ENCODE measurements around the gene VGLL3.

VGLL3 gene

DNA sequence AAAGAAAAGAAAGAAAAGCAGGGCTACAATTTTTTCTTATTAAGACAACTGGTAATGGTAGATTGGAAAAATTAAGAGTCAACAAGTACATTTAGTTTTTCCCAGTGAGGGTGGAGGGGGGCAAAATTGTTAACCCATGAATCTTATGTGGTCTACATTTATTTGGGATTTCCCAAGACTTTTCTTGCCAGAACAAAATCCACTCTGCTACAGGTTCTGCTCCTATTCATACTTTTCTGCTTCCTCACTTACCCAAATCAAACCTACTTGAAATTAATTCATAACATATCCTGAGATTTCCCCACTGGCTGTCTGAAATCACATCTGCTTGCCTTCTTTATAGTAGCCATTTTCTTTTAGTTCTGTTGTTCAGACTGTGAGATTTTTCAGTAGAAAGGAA, 41.1 kb downstream of the VGLL3 start:
- peak; percentile 89 for DNase-seq

DNA sequence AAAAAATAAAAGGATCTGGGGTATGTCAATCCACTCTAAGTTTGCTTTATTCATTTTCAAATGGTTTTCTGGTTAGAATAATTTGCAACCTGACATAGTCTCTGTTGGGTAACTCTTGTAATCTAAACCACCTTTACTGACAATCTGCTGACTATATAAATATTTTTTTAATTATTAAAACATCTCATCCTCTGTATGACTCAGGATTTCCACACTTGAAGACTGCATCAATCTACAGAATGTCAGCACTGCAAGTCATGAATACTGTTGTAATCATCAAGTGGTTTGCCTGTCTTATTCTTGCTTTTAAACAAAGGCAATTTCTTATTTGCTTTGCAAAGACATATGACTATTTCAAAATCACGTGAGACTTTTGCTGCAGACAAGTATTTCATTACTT, 42.1 kb downstream of the VGLL3 start:
- peak; percentile 98 for DNase-seq

DNA sequence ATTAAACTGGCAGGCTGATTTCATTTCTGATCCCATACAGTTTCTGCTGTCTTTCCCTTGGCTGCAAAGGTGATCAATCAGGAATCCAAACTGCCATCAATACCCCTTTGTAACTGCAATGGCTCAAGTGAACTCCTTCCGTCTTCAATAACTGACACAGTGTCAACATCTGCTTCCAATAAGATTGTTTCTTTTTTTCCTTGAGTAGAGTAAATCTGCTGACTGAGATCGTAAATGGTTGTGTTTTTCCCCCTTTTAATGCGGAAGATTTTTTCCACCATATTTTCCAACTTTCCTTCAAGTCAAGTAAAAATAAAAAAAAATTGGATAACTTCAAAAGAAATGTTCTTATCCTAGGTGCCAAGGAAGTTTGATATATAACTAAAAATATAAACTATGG, 48.7 kb downstream of the VGLL3 start:
- no peak for DNase-seq

DNA sequence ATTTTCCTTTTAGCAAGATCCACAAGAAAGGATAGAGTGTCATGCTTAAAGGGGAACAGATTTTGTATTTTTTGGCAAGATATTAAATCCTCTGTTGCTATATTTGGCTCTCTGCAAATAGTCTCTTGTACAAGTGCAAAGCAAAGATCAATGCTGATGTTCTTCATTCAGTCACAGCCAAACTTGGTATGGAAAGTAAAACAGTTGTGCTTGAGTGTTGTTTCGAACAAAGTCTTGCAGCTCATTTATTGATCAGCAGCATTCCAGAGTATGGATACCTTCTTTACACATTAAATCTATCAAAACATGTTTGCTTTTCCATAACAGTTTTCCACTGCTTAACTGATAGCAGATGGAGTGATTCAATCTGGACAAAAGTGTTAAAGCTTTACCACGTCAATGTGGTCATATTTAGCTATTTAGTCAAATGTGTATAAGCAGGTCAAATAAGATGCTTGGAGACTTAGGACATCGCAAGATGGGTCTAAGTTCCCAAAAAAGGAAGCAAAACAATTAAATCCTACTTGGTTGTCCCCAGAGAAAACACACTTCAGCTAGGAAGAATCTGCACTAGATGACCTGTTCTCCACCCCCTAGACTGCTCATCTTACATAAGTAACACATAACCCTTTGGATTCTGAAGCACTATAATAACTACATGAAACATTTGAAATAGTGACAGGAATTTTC, 52.4 kb downstream of the VGLL3 start:
- DNase-seq, result peak; percentile 96

DNA sequence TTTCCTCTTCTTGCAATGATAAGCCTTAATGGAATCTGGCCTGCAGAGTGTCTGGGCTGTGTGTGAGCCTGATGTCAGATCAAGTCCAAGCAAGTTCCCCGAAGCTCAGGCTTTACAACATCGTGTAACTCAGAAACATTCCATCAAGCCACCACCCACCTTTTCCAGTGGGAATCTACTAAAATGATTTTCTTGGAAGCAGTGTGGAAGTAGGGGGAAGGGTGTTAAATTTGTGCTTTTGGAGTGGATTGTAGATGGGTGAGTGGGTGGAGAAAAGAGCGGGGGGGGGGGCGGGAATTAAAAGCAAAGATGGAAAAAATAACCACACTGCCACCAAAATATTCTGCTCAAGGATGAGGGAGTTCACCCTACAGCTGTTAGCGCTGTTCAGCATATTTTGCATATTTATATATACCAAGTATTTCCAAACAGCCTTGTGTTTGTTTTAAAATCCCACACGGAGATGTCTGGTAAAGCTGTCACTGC, 53.6 kb downstream of the VGLL3 start:
- DNase-seq, result peak; percentile 97

DNA sequence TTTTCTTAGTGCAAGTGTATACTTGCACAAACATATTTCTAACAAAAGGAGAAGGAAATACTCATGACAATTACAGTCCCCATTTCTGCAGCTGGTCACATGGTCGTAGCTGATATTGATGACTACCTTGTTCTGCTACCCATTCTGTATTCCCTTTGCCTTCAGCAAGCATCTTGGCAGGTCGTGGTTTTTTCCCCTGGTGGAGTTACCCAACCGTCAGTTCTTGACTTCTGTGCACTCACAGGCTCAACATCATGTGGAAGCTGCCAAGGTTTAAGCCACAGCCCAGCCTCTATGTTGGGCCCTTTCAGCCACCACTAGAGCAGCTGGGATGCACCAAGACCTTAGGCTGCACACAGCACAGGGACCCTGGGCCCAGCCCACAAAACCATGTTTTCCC, 56.1 kb downstream of the VGLL3 start:
- DNase-seq, result no peak

DNA sequence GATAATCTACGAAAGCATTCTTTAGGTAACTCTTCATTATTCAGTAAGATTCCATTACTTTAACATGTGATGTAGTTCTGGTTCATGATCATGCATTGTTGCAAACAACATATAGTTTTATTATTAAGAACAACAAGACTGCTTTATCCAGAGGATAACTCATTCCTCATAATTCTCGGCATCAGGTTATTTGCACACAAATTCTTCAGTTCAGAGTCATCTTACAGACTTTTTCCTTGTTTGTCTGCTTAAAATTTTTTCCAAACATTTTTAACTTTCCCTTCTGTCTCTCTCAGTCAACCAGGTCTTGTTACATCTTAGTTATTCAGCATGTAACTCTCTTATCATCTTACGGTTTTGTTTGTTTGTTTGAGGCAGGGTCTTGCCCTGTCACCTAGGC, 60.1 kb downstream of the VGLL3 start:
- no peak for DNase-seq

DNA sequence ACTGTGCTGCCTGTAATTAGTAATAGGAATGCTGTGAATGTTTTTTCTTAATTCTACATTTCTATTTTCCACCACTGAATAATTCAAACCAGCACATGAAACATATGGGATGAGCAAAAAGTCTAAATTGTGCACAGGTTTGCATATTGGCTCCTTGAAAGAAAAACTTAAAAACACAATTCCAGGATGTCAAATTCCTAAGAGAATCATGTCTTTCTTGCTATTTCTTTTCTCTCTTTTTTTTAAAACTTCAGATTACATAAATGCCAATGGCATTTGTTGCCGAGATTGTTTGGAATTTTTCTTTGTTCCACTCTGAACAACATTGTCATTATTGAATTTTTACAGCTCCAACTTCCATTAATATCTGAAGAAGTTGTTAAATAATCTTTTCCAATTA, 60.8 kb downstream of the VGLL3 start:
- peak; percentile 43 for DNase-seq

DNA sequence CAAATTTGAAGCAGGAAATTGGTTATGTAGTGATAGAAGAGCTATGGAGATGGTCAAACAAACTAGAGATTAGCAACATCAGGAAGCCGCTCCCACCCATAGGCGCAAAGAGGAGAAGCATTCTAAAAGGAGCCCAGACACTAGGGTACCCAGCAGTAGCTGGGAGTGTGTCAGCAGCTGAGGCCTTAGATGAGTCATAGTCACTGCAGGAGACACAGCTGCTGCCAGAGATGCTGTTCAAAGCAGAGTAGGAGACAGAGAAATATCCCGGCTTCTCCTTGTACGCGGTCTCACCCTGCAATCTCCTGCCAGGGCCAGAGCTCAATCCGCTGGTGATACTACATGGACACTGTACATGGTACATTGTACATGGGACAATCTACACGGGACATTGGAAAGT, 61.9 kb downstream of the VGLL3 start:
- peak; percentile 73 for DNase-seq

DNA sequence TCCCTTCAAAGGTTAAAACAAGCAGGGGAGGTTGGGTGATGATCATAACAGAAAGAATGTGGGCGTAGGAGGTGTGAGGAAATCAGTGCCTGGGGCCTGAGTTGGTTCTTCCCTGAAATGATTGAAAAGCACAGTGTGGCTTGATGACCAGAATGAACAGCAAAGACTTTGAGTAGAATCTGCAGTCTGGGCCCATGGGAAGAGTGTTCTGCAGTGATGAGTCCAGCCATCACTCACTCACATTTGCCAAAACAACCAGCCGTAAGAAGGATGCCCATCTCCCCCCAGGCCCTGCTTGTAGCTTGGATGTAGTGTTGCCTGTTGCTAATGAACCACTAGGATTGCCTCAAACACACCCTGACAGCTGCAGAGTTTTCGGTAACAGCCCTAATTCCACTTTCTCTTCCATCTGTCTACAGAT, 67.9 kb downstream of the VGLL3 start:
- DNase-seq, result peak; percentile 79

DNA sequence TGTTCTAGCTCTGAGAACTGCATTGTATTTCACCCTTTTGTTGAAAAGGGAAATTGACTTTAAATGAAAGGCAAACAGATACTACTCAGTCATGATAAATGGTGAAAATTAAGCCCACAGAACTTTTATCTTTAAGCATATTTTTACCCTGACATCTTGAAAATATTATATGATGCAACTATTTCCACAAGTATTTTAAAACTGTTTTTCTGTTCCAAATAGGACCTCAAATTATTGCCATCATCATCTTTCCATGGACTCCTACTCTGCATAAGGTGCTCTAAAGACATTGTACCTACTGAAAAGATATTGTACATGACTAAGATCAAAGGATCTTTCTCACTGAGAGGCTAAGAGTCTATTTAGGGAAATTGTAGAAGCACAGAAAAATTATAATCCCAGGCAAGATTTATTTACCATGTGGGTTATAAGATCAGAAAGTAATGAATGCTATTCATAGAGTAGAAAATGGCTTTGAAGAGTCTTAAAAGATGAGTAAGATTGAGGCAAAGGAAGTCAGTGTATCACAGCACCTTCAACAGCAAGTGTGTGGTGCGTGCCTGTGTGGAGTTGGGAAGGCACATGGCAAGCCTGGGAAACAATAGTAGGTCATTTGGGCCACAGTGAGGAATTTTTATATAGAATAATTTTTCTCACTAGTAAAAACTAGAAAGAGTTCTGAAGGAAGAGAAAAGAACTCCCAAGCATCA, 68.8 kb downstream of the VGLL3 start:
- DNase-seq, result peak; percentile 59

DNA sequence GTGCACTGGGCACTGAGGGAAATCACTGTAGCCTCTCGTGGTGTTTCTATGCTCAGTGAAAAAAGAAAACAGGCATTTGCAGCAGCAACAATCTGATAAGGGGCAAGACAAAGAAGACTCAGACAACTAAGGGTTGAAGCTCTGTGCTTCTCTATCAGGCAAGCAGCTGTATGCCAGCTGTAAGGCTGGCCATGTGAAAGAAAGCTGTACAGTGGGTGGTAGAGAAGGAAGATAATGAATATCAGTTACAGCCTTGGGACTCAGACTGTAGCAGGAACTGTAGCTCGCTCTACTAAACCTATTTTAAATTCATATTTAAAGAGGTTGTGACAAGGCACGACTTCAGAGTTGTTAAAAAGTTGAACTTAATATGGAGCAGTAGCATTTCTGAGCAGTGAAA, 76.3 kb downstream of the VGLL3 start:
- no peak for DNase-seq

DNA sequence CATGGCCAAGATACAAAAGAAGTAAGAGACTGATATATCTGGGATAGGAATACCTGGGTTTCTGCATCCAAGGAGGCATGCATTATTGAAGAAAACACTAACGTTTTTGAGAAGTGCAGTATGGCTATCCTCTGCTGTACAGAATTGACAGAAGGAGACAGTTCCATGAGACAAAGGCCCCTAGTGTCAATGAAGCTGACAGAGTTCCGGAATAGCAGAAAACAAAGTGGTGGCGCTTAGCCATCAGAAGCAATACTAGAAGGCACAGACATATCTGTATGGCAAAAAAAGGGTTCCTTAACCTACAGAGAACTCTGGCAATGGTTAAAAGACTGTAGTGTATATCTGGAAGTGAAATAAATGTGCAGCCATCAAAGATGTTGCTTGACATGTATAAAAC, 77.8 kb downstream of the VGLL3 start:
- no peak for DNase-seq

DNA sequence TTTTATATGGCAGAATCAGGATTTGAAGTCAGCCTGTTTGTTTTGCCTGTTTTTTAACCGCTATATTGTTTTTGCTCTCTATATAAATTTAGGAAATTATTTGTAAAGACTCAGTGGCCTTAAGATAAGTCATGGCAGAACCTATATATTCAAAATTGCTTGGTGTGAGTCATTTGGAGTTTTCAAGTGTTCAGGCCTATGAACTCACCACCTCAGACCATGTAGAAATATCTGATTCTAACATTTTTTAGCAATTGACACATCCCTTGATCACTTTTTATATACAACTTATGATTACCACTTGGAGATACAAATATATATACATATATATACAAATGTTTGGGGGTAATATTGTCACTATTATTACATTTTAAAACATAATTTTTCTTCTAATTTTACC, 95.7 kb downstream of the VGLL3 start:
- peak; percentile 25 for DNase-seq

DNA sequence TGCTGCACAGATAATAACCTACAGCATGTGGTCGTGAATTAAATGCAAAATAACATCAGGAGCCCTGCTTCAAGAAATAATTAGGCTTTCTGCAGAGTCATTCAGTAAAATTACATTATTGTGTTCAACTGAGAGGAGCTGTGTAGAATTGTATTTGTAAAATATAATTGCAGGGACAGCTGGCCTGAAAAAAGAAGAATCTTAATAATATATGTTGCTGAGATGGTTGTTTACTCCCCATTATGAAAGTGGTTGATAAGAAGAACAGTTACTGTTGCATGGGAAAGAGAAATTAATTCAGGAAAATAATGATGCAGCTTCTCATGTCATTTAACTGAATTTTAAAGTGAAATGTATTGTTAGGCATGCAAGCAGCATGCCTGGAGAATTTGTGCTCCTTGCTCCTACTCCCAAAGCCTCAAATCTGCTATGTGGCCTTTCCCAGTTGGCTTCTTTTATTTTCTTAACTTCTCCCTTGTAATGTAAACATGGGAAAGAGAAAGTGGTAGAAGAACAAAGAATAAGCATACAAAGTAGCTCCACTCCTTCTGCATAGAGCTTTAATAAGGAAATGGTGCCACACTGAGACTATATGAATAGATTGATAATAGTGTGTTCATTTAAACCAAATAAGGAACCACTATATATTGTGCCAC, 100.1 kb downstream of the VGLL3 start:
- no peak for DNase-seq
